ENCODE data around the gene SNAPC3. TPM values are rescaled to one million over a fixed set of nuclear protein-coding genes. Genes with fewer than 3 reads are reported as not detected.
"Not testable (repeated sequence)": the region's sequence is repeated elsewhere in the genome, so short reads cannot be mapped to it uniquely, and the experiment has no call there.

Gene SNAPC3
- total RNA-seq (2014; rRNA removed; shearing (Covaris generic)), result 32.1 and 33.0 TPM in 2 replicates

GRCh38 chr9:15422372-15423230, at the start of gene SNAPC3:
Gene SNAPC3 (plus strand): TSS chr9:15422876. CDS start chr9:15422880, 4 bp downstream.
- peak; percentile 80 for DNase-seq (ENCODE audit: low spot score)

GRCh38 chr9:15373881-15374280, 48.8 kb upstream of the SNAPC3 start:
- no peak for DNase-seq (ENCODE audit: low spot score)

GRCh38 chr9:15374310-15374709, 48.4 kb upstream of the SNAPC3 start:
- DNase-seq (ENCODE audit: low spot score), result no peak

GRCh38 chr9:15374825-15375224, 47.9 kb upstream of the SNAPC3 start:
- DNase-seq (ENCODE audit: low spot score), result no peak

- no peak for DNase-seq (ENCODE audit: low spot score)
These were observed 44.8 kb upstream of the SNAPC3 start for GRCh38 chr9:15377625-15378540.

- not testable (repeated sequence) for DNase-seq (ENCODE audit: low spot score)
These were observed 43.4 kb upstream of the SNAPC3 start for GRCh38 chr9:15379317-15379716.

GRCh38 chr9:15379888-15380287, 42.8 kb upstream of the SNAPC3 start:
- not testable (repeated sequence) for DNase-seq (ENCODE audit: low spot score)

- no peak for DNase-seq (ENCODE audit: low spot score)
These were observed 41.2 kb upstream of the SNAPC3 start for GRCh38 chr9:15381491-15381890.

- no peak for DNase-seq (ENCODE audit: low spot score)
These were observed 36.2 kb upstream of the SNAPC3 start for GRCh38 chr9:15386465-15386864.

- DNase-seq (ENCODE audit: low spot score), result no peak
These were observed 33.5 kb upstream of the SNAPC3 start for GRCh38 chr9:15389173-15389572.

GRCh38 chr9:15389631-15390030, 33.0 kb upstream of the SNAPC3 start:
- no peak for DNase-seq (ENCODE audit: low spot score)

GRCh38 chr9:15390201-15390600, 32.5 kb upstream of the SNAPC3 start:
- no peak for DNase-seq (ENCODE audit: low spot score)

- no peak for DNase-seq (ENCODE audit: low spot score)
These were observed 30.3 kb upstream of the SNAPC3 start for GRCh38 chr9:15392363-15392762.

GRCh38 chr9:15400281-15400941, 22.3 kb upstream of the SNAPC3 start:
- DNase-seq (ENCODE audit: low spot score), result no peak

GRCh38 chr9:15401266-15401665, 21.4 kb upstream of the SNAPC3 start:
- DNase-seq (ENCODE audit: low spot score), result no peak

- DNase-seq (ENCODE audit: low spot score), result peak; percentile 5
These were observed 19.5 kb upstream of the SNAPC3 start for GRCh38 chr9:15403155-15403554.

GRCh38 chr9:15404171-15404570, 18.5 kb upstream of the SNAPC3 start:
- DNase-seq (ENCODE audit: low spot score), result no peak

- peak; percentile 13 for DNase-seq (ENCODE audit: low spot score)
These were observed 5.8 kb upstream of the SNAPC3 start for GRCh38 chr9:15416880-15417279.

GRCh38 chr9:15417626-15418025, 5.0 kb upstream of the SNAPC3 start:
- no peak for DNase-seq (ENCODE audit: low spot score)

- DNase-seq (ENCODE audit: low spot score), result no peak
These were observed 1.9 kb upstream of the SNAPC3 start for GRCh38 chr9:15420796-15421195.

GRCh38 chr9:15421532-15421931, 1.1 kb upstream of the SNAPC3 start:
- no peak for DNase-seq (ENCODE audit: low spot score)

- DNase-seq (ENCODE audit: low spot score), result no peak
These were observed 695 bp upstream of the SNAPC3 start for GRCh38 chr9:15421990-15422371.

Data from A172 (cell line).